HepG2 (cell line): ENCODE measurements around the gene SUSD4. TPM values are rescaled to one million over a fixed set of nuclear protein-coding genes. Genes with fewer than 3 reads are reported as not detected.

ENCODE experiments used
- ATAC-seq: fragments of 200-7000 bp; cut with Tn5 transposase; 3 replicates; pipeline ENCODE4 v1.9.1; 2020; ENCODE audit warnings: mild to moderate bottlenecking, moderate library complexity
- BruUV-seq: library from RNA; stranded (reverse); fragments of 400-500 nt; replicated peaks from 2 replicates; lab custom pipeline; 2021; lab: Mats Ljungman, UMichigan
- CTCF ChIA-PET: fragments of 300-600 bp; formaldehyde crosslinking; extraction: SDS; loops from one replicate; lab custom pipeline; 2021; ENCODE audit warnings: low total read pairs, inconsistent platforms, low intra/inter-chr PET ratio; lab: Yijun Ruan, JAX
- POLR2A ChIA-PET: fragments of 350-600 bp; sonication (Branson Sonifier 250); formaldehyde crosslinking; loops from one replicate; lab custom pipeline; 2020; ENCODE audit warnings: antibody characterized with exemption, inconsistent platforms; lab: Yijun Ruan, JAX
- DNase-seq: peaks from one replicate; pipeline ENCODE4 v3.0.0-alpha.2; 2015; ENCODE audit warnings: low spot score
- FAIRE-seq: peaks from 3 replicates; lab custom pipeline; 2011; peaks lifted over from hg19 to GRCh38; lab: Jason Lieb, UNC
- H2AFZ ChIP-seq: one replicate; pipeline ENCODE4 v1.6.1; 2011; ENCODE audit warnings: low read length, inconsistent platforms
- H3K27ac ChIP-seq: fragments of 300-600 bp; 3 replicates; pipeline ENCODE4 v1.8.0; 2011; ENCODE audit warnings: mixed run types, mild to moderate bottlenecking, mixed read lengths, low read length, inconsistent platforms; ENCODE audit not compliant: insufficient read depth; ENCODE audit errors: extremely low read length
- H3K27me3 ChIP-seq, 2 experiments: fragments of 200-600 bp in 1 of 2; 2 replicates in 1 of 2; 3 replicates in 1 of 2; pipeline versions ENCODE4 v1.6.0 to v1.8.0; 2011; ENCODE audit warnings: low read length in 2 of 2, mild to moderate bottlenecking in 2 of 2, moderate library complexity in 2 of 2, inconsistent platforms in 1 of 2; ENCODE audit not compliant: insufficient read depth in 2 of 2, control insufficient read depth in 1 of 2
- H3K36me3 ChIP-seq, 2 experiments: fragments of 200-600 bp in 1 of 2; replicated peaks in 1 of 2; 2 replicates in 1 of 2; 3 replicates in 1 of 2; pipeline versions ENCODE4 v1.5.1 to v1.8.0; 2011; ENCODE audit warnings: low read length in 2 of 2, inconsistent platforms in 1 of 2; ENCODE audit not compliant: insufficient read depth in 2 of 2, control insufficient read depth in 1 of 2
- H3K4me1 ChIP-seq: 2 replicates; pipeline ENCODE4 v1.5.1; 2012; ENCODE audit warnings: low read length, inconsistent platforms; ENCODE audit not compliant: insufficient read depth
- H3K4me2 ChIP-seq: 2 replicates; pipeline ENCODE4 v1.6.0; 2011; ENCODE audit warnings: low read depth, low read length, inconsistent platforms
- H3K4me3 ChIP-seq, 3 experiments: fragments of 200-600 bp in 1 of 3; sonication (generic), shearing (Covaris generic) in 1 of 3; replicated peaks in 1 of 3; 2 replicates each; pipeline ENCODE4 v1.5.1; 2011 to 2016; ENCODE audit warnings: low read length in 3 of 3, inconsistent platforms in 2 of 3, low read depth in 2 of 3, mild to moderate bottlenecking in 2 of 3, control low read depth in 1 of 3, mixed read lengths in 1 of 3; ENCODE audit not compliant: insufficient read depth in 1 of 3
- H3K79me2 ChIP-seq: one replicate; pipeline ENCODE4 v1.6.1; 2011; ENCODE audit warnings: low read length, inconsistent platforms; ENCODE audit not compliant: insufficient read depth
- H3K9ac ChIP-seq: 2 replicates; pipeline ENCODE4 v1.6.0; 2011; ENCODE audit warnings: mild to moderate bottlenecking, low read depth, low read length, inconsistent platforms; ENCODE audit not compliant: insufficient read depth
- H3K9me3 ChIP-seq: 2 replicates; pipeline ENCODE4 v1.5.1; 2012; ENCODE audit warnings: mild to moderate bottlenecking, low read length
- H4K20me1 ChIP-seq: 2 replicates; pipeline ENCODE4 v1.6.0; 2011; ENCODE audit warnings: inconsistent platforms, mild to moderate bottlenecking, low read length, moderate library complexity; ENCODE audit not compliant: insufficient read depth
- BRCA1 ChIP-seq: sonication (generic); formaldehyde crosslinking; IDR thresholded peaks from 2 replicates; pipeline ENCODE4 v1.4.0; 2020; ENCODE audit warnings: missing genetic modification reagents
- ESRRA ChIP-seq: sonication (generic); formaldehyde crosslinking; IDR thresholded peaks from 2 replicates; pipeline ENCODE4 v1.5.1; 2020; ENCODE audit warnings: mild to moderate bottlenecking, low read depth, missing genetic modification reagents
- GATAD2A ChIP-seq: IDR thresholded peaks from 2 replicates; pipeline ENCODE4 v1.6.1; 2016
- HDAC2 ChIP-seq: sonication (generic); formaldehyde crosslinking; IDR thresholded peaks from 2 replicates; pipeline ENCODE4 v1.4.0; 2020; ENCODE audit warnings: missing genetic modification reagents
- KDM3A ChIP-seq: IDR thresholded peaks from 2 replicates; pipeline ENCODE4 v1.6.1; 2018; ENCODE audit warnings: low read depth, missing compliant biosample characterization
- KLF15 ChIP-seq: sonication (generic); formaldehyde crosslinking; IDR thresholded peaks from 2 replicates; pipeline ENCODE4 v1.8.1; 2023; ENCODE audit warnings: borderline replicate concordance, mild to moderate bottlenecking, inconsistent platforms, missing genetic modification reagents, mixed read lengths
- MATR3 ChIP-seq: sonication (generic); formaldehyde crosslinking; IDR thresholded peaks from 2 replicates; pipeline ENCODE4 v1.4.0; 2020; ENCODE audit warnings: missing genetic modification reagents
- MLLT10 ChIP-seq: sonication (generic); formaldehyde crosslinking; IDR thresholded peaks from 2 replicates; pipeline ENCODE4 v1.4.0; 2020; ENCODE audit warnings: missing genetic modification reagents
- PAWR ChIP-seq: sonication (generic); formaldehyde crosslinking; IDR thresholded peaks from 2 replicates; pipeline ENCODE4 v1.4.0; 2020; ENCODE audit warnings: missing genetic modification reagents, mild to moderate bottlenecking, borderline replicate concordance
- SIN3A ChIP-seq: IDR thresholded peaks from 2 replicates; pipeline ENCODE4 v1.6.1; 2011; ENCODE audit warnings: low read depth, mild to moderate bottlenecking, control low read depth, low read length, borderline replicate concordance
- SRF ChIP-seq: IDR thresholded peaks from 2 replicates; pipeline ENCODE4 v1.6.1; 2011; ENCODE audit warnings: mild to moderate bottlenecking, low read depth, low read length, moderate library complexity
- ZNF431 ChIP-seq: sonication (generic); formaldehyde crosslinking; IDR thresholded peaks from 2 replicates; pipeline ENCODE4 v1.9.0; 2022; ENCODE audit warnings: missing genetic modification reagents, low read depth, mild to moderate bottlenecking, borderline replicate concordance
- ZNF570 ChIP-seq: sonication (generic); formaldehyde crosslinking; IDR thresholded peaks from 2 replicates; pipeline ENCODE4 v1.4.0; 2020; ENCODE audit warnings: mild to moderate bottlenecking, missing genetic modification reagents, borderline replicate concordance
- WGBS: methylation state at CpG from one replicate; pipeline ENCODE4 v1.1.6; 2017; ENCODE audit warnings: low lambda C conversion rate; 5-methylcytosine and 5-hydroxymethylcytosine counted together
- in situ Hi-C: cut with HindIII; loops from 2 replicates; pipeline ENCODE4 v1.10.0; 2017; ENCODE audit warnings: low pct_unique_long_range_greater_than_20kb; ENCODE audit not compliant: extremely low pct_ligation_motif_present
- intact Hi-C: fragments of 100-400 bp; cut with micrococcal nuclease; formaldehyde crosslinking; loops from one replicate; pipeline ENCODE4 v1.10.0; 2022; ENCODE audit not compliant: unreplicated experiment
- polyA plus RNA-seq, 8 experiments: library from polyadenylated mRNA; depleted of rRNA in 3 of 8; stranded (reverse) in 7 of 8; unstranded in 1 of 8; fragments of >200 nt; fragmentation: Illumina TruSeq in 4 of 8; extraction: Trizol in 4 of 8; gene quantifications; 2 replicates each; pipeline versions ENCODE4 v1.2.1 to v1.2.3, GENCODE V29; 2011 to 2016; ENCODE audit warnings: low read depth in 4 of 8, missing spikeins in 1 of 8, mixed read lengths in 1 of 8; ENCODE audit not compliant: insufficient read depth in 1 of 8
- total RNA-seq, 5 experiments: library from RNA; depleted of rRNA; stranded (reverse); fragments of >200 nt; fragmentation: Illumina TruSeq; extraction: Trizol; gene quantifications; 2 replicates each; pipeline ENCODE4 v1.2.3, GENCODE V29; 2016; ENCODE audit warnings: low read depth in 1 of 5
- TF ChIP-seq, protein P1 (sequence below): IDR thresholded peaks from 2 replicates; pipeline ENCODE4 v1.6.1; 2016; ENCODE audit warnings: low read depth, borderline replicate concordance
- TF ChIP-seq, protein P2 (sequence below): sonication (generic); formaldehyde crosslinking; IDR thresholded peaks from 2 replicates; pipeline ENCODE4 v1.5.0; 2020; ENCODE audit warnings: missing genetic modification reagents
- TF ChIP-seq, protein P3 (sequence below): sonication (generic); formaldehyde crosslinking; IDR thresholded peaks from 2 replicates; pipeline ENCODE4 v1.4.0; 2020; ENCODE audit warnings: mild to moderate bottlenecking, missing genetic modification reagents

Gene SUSD4
- total and polyA plus RNA-seq, 2 of the 13 experiments (the other 11 are each of a cell fraction or from before 2014, with no cell fraction given): not detected

DNA sequence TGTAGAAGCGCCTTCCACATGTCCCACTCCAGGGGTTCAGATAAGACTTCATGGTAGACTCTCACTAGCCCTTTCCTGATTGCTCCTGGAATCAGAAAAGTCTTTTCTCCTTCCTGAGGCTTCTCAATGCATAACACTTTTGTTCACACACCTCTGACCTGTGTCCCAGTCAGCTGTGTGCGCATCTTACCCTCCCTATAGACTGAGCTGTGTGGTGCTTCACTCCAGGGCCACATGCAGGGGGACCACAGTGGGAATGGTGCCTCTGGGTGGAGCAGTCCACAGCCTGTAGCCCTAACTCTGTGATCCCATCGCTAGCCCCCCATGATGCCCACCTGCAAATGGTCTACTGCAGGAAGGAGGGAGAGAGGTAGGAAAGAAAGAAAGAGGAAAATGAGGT lies 136.9 kb downstream of the SUSD4 start:
- no peaks in the 10 kb centered on the region for H3K9me3 ChIP-seq
- CTCF ChIA-PET: no interaction called here
- no peaks in the 10 kb centered on the region for H3K79me2 ChIP-seq
- no peak for DNase-seq
- no peak for FAIRE-seq
- no peak for TF ChIP-seq PAWR
- TF ChIP-seq GATAD2A (CRISPR knock-in tag): no peak
- no peak for TF ChIP-seq KDM3A
- TF ChIP-seq, protein P1, sequence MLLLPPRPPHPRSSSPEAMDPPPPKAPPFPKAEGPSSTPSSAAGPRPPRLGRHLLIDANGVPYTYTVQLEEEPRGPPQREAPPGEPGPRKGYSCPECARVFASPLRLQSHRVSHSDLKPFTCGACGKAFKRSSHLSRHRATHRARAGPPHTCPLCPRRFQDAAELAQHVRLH: no peak
- TF ChIP-seq, protein P2, sequence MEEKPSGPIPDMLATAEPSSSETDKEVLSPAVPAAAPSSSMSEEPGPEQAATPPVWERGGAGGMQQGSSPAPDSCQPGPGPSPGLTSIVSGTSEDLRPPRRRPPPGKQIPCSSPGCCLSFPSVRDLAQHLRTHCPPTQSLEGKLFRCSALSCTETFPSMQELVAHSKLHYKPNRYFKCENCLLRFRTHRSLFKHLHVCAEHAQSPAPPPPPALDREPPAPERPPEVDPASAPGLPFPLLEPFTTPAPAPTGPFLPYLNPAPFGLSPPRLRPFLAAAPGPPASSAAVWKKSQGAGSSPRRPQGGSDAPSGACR (CRISPR knock-in tag): no peak
- no peak for TF ChIP-seq SIN3A
- no peak for TF ChIP-seq BRCA1 (CRISPR knock-in tag)
- TF ChIP-seq MATR3 (CRISPR knock-in tag): no peak
- no peak for TF ChIP-seq ZNF570
- no peak for TF ChIP-seq KLF15 (CRISPR knock-in tag)
- no peak for TF ChIP-seq ZNF431 (CRISPR knock-in tag)
- TF ChIP-seq MLLT10: no peak
- no peak for TF ChIP-seq HDAC2 (CRISPR knock-in tag)
- TF ChIP-seq, protein P3, sequence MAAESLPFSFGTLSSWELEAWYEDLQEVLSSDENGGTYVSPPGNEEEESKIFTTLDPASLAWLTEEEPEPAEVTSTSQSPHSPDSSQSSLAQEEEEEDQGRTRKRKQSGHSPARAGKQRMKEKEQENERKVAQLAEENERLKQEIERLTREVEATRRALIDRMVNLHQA (CRISPR knock-in tag): no peak
- no peak for TF ChIP-seq ESRRA (CRISPR knock-in tag)
- TF ChIP-seq SRF: no peak
- in situ Hi-C loops: no loop called here
- H3K4me2 ChIP-seq: no peak overlapping the region
- WGBS: 4% methylated on average over 3 of the region's 3 CpGs
- H2AFZ ChIP-seq: no peak overlapping the region
- POLR2A ChIA-PET: no interaction called here
- no peak overlapping the region for H3K4me3 ChIP-seq
- H3K4me1 ChIP-seq: no peaks in the 10 kb centered on the region
- BruUV-seq: no TSS peak
- H3K9ac ChIP-seq: no peak overlapping the region
- ATAC-seq: no peak
- no peaks in the 10 kb centered on the region for H4K20me1 ChIP-seq
- intact Hi-C loops: no loop called here
- H3K27me3 ChIP-seq: peaks cover 0 to 6% of the 10 kb centered on the region in 2 experiments; a peak in 3 of 5 replicates
- H3K36me3 ChIP-seq: no peaks in the 10 kb centered on the region
- no peak overlapping the region for H3K27ac ChIP-seq
